GM03348 (cell line): ENCODE results near the gene HEMGN.

Experiments used
- DNase-seq: peaks from one replicate; pipeline ENCODE4 v3.0.0; 2012; ENCODE audit warnings: low spot score

The HEMGN gene

DNA sequence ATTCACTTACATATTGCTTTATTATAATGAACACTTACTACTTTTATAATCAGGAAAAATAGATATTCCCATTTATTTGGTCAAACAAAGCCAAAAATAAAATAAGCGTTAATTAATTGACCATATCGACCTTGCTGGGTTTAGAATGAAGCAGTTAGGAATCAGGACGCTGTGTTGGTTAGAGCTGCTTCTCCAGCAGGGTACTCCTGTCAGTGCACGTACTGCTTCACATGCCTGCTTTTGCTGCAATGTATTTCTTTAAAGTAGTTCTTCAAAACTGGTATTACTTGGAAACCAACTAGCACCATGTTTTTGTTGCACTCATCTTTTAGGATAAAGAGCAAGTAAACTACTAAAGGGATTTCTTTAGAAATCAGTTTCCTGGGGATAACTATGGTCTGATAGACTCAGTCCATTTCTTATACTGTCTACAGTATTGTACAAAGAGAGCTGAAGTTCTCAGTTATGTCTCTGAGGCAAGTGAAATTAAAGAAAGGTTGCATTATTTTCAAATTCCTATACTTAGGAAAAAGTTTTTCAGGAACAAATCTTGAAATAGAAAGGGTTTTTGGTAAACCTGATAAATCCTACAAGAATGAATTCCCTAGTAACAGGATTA lies 8.9 kb downstream of the HEMGN start:
- DNase-seq, result no peak

DNA sequence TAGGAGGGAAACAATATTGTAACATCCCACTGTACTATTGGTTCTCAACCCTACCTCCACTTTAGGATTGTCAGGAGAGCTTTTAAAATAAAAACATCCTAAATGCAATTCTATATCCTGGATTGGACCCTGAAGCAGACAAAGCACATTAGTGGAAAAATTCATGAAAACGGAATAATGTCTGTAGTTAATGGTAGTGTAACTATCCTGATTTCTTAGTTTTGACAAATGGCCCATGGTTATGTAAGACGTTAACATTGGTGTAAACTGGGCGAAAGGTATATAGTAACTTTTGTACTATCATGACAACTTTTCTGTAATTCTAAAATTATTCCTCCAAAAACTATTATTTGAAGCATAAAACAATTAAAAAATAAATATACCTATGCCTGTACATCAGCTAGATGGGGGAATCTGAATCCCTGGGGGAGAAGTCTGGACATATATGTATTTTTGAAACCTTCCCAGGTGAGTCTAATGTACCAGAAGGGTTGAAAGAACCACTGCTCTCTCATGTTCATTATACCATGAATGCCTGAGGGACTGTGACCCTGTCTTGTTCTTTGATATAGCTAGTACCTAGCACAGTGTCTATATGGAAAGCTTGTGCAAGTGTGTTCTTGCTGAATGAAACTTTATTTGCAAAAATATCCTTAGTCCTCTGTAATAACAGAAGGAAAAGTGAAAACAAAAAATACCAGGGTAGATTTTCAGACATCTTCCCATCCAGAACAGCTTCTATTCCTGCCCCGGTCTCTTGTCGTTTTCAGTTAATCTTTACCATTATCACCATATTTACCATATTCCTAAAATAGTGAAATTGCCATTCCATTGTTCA lies 12.3 kb downstream of the HEMGN start:
- no peak for DNase-seq

DNA sequence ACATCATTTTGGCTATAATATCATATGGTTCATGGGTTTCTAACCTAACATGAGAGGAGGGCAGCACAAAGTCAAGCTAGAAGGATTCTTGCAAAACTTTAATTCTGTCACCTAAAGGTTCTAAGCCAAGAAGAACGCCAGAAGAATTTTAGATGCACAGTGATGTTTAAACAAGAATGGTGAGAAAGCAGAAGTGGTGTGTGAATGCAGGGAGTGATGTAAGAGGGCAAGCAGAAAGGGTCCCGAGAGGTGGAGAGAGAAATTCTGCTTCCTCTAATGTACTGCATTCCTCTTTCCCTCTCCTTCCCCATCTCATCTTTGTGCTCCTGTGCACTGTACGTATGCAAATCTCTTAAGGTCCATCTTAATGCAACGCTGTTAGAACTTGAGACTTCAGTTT lies 13.6 kb downstream of the HEMGN start:
- DNase-seq, result no peak

DNA sequence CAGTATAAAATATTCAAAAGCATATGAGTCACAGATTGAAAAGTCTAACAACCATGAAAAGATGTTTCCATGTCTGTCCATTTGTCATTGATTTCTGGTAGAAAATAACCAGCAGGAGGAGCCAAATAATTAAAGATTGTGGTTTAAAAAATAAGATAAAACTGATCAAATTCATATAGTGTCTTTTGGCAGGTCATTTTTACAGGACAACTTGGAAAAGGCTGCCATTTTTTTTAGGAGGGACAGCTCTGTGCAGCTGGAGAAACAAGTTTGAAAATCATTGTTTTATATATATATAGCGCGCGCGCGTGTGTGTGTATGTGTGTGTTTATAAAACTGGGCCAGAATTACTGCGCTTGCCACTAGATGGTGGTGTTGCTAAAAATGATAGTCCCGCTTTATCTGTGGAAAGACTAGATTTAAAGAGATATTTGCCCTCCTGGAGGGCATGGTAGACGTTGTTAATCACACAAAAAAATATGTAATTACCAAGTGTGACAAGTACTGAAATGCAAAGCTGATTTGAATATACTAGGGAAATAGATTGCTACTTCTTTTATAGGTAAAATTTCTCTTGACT lies 14.4 kb downstream of the HEMGN start:
- peak; percentile 72 for DNase-seq

DNA sequence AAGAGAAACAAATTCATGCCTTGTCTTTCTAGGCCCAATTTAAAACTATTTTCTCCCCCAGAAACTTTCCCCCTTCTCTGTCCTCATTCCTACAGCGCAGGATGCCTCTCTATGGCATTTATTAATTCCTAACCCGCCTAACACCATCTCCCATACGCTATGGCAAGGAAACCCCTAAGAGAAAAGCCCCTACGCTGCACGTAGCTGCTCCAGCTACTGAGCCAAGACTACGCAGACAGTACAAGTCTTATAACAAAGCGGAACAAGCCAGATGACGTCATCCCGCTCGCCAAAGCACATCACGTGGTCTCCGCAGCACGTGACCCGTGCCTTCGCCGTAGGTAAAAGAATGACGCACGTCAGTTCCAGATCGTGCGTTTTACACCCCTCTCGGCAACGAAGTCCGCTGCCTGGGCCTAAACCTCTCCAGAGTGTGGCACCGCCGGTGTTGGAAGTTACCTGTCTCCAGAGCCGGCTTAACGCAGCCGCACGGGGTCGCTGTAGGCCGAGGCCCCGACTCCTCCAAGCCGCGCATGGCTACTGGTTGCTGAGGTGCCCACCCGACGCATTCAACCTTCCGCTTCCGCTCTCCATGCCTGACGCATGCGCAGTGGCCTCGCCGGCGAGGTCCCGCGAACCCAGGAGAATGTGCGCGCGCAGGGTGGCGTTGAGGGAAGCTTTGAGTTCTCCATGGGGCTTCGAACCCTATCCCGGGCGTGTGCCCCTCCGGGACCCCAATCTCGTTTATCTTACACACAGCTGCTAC lies 15.8 kb downstream of the HEMGN start, which contains the start of gene TRMO:
Gene TRMO, minus strand, starts transcription at position 542 of the 766 bp plus-strand sequence. Its CDS starts 7 bp downstream, at position 535.
- DNase-seq, result peak; percentile 98

DNA sequence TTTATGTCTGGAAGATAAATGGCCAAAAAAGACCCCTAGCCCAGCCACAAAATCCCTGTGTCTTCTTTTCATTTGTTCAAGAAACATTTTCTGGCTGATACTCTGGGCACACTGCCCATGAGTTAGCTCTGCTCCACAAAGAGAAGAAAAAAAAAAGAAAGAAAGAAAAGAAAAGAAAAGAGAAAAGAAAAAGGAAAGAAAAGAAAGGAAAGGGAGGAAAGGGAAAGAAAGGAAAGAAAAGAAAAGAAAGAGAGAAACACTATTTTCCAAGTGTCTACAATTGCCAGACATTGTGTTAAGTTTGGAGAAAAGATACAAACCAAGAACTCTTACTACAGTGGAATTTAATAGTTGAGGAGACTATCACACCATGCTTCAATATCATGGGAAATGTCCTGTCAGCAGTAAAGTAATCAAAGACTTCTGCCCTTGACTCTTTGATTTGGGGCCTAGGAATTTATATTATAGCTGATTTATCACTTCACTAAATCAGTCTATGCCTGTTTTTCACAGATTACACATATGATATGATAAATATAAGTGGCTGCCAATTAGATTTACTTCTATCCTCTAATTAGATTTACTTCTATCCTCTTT lies 18.7 kb downstream of the HEMGN start:
- DNase-seq, result no peak

DNA sequence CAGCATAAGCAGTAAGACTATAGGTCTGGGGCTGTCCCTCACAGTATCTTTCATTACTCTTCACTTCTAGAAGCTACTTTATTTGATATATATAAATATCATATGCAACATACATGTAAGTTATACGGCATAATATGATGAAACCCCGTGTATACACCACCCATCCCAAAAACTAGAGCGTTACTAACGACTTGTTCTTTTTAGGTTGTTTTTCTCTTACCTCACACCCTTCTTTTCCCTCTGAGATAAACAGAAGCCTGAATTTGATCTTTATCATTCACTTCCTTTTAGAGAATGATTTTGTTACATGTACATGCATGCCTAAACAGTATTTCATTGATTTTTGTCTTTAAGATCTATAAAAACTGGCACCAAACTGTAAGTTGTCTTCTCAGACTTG lies 19.4 kb downstream of the HEMGN start:
- DNase-seq, result no peak

DNA sequence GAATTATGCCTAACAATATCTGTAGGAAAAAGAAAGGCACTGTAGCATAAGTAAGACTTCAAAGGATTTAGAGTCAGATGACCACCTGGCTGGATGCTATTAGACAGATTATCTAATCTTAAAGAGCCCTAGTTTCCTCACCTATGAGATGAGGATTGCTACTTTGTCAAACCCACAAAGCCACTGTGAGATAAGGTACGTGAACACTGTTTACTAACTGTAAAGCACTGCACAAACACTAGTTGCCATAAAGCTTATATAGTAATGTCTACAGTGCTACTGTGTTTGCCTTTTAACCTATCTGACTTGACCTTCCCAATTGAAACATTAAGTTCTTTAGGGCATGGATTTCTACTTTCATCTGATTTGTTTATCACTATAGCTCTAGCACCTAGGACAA lies 26.0 kb downstream of the HEMGN start:
- no peak for DNase-seq

DNA sequence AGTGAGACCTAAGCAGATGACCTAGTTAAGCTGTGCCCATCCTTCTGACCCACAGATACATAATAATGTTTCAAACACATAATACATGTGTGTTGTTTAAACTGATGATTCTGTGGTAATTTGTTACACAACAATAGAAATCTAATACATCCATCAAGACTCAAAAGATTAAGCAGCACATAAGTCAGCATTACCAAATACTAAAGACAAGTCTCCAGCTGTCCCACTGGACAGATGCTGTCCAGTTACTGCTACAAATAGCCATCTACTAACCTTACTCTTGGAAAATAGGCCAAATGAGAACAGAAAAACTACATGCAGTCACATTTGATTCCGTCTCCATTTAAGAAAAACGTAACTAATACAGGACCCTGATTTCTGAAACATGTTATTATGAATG lies 26.4 kb downstream of the HEMGN start:
- no peak for DNase-seq

DNA sequence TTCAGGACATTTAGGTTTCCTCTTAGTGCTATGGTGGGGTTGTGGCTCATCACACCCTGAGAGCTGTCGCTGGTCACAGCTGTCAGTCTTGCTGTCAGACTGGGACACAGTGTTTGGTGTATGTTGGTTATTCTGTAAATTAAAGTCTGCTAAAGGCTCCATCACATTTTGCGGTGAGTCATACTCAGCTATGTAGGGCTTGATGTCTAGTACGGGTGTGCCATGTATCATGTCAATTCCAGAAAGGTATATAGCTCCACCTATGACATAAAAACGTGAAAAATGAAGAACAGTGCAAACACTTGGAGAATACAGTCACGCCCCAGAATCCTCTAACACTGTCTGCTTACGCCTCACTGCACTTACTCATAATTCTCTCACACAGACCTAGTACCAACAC lies 27.6 kb downstream of the HEMGN start:
- no peak for DNase-seq

DNA sequence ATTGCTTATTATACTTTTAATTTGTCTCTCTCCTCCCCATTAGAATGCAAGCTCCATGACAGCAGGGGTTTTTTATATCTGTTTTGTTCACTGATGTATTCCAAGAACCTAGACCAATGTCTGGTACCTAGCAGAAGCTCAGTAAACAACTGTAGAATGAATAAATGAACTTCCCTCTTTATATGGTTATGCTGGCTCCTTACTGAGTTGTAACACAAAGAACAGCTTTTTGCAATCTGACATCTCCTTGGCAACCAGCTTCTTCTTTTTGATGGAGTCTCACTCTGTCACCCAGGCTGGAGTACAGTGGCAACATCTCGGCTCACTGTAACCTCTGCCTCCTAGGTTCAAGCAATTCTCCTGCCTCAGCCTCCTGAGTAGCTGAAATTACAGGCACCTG lies 29.3 kb downstream of the HEMGN start:
- no peak for DNase-seq

DNA sequence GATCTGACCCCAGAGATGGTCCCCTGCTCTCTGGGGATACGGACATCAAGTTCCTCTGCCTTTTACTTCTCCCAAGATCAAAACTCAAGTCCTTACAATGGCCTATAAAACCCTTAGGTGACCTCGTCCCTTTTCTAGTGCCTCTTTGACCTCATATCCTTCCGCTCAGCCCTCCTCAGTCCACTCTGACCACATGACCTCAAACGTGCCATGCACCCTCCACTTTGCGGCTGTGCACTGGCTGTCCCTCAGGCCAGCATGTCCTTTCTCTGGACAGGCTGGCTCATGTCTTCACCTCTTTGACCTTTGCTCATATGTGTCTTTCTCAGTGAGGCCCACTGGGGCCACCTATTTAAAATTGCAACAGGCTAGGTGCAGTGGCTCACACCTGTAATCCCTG lies 30.3 kb downstream of the HEMGN start:
- DNase-seq, result no peak

DNA sequence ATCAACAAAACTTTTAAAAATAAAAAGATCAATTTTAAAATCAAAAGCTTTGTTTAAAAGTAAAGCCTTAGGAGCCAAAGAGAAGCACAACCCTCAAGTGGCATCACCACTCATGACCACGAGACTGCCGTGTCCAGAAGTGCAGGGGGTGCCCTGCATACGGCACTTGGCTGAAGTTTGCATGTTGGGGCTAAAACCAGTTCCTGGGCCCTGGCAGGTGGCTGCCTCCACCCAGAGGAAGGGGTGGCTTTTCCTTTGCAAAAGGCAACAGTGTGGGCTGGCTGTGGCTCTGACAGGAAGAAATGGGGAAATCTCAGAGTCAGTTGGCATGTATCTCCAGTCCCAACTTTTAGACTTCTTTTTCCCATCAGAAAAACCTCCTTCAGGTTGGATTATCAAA lies 30.9 kb downstream of the HEMGN start:
- no peak for DNase-seq

DNA sequence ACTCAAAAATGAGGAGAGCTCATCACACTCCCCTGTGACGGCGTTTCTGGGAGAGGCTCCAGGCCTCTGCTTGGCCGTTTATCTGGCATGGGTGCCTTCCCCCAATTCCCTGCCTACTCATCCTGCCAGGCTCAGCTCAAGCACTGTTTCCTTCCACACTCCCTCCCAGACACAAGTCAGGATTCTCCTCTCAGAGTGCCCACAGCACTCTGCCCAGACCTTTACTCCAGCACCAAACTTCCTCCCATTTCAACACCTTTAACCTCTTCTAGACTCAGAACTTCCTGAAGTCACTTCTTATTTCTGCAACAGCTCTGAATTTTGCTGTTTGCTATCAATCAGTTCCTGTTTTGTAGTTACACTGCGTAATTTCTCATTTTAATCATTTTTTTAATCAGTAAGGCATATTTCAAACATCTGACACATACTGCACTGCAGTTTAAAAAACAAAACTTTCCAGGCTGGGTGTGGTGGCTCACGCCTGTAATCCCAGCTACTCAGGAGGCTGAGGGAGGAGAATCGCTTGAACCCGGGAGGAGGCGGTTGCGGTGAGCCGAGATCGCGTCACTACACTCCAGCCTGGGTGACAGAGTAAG lies 31.6 kb downstream of the HEMGN start:
- peak; percentile 55 for DNase-seq

DNA sequence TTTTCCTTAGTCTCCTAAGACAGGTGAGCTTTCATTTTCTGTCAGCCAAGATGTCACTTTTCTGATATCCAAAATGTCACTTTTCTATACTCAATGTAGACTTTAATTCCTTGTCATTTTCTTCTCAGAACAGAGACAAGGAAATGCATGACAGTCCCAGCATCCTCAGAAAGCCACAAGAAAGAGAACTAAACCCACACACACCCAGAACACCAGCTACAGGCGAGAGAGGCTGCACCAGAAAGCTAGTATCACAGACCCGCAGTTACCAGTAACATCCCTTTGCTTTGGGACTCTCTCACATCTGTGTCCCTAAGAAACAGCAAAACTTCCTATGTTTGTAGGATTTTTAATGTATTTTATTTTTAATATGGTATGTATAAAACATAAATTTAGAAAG lies 32.7 kb downstream of the HEMGN start:
- DNase-seq, result no peak

DNA sequence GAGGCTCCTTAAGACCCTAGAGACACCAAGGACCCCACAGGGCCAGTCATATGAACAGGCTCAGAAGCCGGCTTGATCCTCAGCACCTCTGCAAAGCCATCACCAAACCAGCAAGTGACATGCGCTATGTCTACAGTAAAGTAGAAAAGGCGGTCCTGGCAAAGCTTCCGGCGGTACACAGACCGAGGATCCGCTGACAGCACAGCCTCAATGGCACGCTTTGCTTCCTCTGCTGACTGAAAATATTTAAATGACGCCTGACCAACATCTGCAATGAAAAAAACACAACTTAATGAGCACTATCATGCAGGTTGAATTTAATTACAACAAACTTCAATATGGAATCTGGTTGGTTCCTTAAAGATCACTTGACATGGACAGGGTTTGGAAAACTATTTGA lies 33.2 kb downstream of the HEMGN start:
- no peak for DNase-seq

DNA sequence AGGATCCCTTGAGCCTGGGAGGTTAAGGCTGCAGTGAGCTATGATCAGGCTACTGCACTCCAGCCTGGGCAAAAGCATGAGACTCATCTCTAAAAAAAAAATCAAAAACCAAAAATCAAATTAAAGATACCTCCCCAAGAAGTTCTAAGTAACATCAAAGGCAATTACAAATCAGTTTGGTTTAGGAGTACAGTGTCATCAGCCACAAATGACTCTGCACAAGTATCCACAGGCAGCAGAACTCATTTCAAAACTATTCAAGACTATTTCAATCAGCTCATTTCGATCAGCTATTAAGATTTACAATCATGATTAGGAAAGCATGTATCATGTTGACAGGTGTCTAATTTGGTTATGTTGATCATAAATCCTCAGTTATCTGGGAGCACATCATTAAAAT lies 34.8 kb downstream of the HEMGN start:
- DNase-seq, result no peak

DNA sequence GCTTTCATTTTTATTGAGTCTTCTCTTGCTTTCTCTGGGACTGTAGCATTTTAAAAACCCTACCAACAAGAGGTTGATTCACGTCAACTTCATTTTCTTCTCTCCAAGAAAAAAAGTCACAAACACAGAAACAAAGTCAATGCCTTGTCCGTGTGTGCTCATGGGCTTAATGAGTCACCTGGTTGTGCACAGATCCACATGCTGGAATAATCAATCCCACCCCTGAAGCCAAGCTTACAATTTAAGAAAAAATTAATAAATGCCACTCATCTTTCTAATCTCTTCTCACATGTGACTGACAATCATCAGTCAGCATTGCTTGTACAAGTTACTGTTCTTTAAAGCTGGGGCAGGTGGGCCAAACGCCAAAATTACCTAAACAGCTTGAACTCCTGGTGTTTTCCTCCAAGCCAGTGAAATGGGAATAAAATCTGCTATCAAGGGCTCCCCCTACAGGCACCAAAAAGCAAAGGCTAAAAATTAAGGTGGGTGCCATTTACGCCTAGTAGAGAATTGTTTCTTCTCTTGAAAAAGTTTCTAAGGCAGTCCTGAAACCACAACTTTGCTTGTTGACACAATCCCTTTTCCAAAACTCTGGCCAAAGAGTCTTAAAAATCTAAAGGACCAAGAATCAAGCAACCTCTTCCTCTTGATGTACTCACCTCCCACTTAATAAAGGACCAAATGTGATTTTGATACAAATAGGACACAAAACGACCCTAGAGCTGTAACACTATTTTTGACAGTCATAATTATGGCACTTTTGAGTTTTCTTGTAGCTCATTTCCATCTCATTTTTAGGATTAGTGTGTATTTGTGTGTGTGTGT lies 37.0 kb downstream of the HEMGN start:
- peak; percentile 71 for DNase-seq

DNA sequence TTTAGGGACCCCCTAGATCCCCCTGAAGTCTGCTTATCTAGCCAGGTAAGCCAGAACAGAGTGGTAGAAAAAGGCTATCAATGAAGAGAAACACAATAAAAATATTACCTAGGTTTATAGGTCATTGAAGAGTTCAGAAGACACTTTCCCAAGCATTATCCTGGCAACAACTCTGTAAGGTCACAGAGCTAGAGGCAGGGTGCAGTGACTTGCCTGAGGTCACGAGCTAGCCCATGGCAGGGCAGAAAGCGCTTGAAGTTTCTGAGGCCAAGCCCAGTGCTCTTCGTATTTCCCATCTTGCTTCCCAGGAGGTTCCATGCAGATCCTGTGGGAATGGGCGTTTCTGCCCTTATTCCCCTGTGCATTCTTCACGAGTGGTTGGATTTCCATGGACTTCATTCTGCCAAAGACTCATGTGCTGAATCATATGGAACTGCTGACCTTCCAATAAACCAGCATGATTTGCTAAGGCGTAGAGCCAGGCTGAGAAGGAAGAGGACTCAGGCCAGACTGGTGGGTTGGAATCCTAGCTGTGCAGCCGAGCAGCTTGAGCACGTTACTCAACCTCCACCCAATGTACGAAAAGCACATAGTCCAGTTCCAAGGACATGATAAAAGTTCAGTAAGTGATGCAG lies 37.8 kb downstream of the HEMGN start:
- DNase-seq, result peak; percentile 59

DNA sequence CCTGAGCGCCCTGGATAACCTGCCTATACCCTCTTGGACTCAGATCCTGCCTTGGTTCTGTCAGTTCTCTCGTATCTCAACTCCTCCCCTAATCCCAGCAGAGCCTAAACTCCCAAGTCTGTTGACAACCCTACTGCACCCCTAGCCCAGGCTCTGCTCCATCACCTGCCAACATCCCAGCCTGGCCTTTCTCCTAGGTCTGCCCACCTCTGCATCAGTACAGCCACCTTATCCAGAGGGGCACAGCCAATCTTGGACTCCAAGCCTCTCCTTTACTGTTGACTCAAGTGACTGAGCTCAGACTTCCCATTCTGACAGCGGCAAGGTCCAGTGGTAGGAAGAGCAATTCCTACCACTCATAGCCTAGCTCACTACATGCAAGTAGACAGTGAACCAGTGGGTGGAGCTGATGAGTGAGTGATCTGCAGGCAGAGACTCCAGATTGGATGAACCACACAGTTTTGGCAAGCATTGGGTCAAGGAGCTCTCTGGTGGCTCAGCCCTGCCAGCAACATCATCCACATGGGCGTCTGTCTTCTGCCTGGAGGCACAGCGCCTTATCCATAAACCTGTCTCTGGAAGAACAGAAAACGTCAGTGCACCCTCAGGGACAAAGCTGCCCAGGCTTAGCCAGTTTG lies 42.2 kb downstream of the HEMGN start:
- DNase-seq, result peak; percentile 16
